GM12874 (cell line): ENCODE data around the gene ELOVL5.

ENCODE experiments used
- CTCF ChIP-seq: IDR thresholded peaks from 2 replicates; pipeline ENCODE4 v1.5.1; 2011; ENCODE audit warnings: low read depth, mild to moderate bottlenecking, control low read depth, low read length, moderate library complexity; ENCODE audit not compliant: insufficient read depth

ELOVL5 gene

GRCh38 chr6:53333439-53334408 is 15.0 kb downstream of the ELOVL5 start:
- no peak for TF ChIP-seq CTCF

- no peak for TF ChIP-seq CTCF
These were observed 17.1 kb downstream of the ELOVL5 start for GRCh38 chr6:53331678-53332077.

- TF ChIP-seq CTCF = no peak
These were observed 18.6 kb downstream of the ELOVL5 start for GRCh38 chr6:53330137-53330536.

- TF ChIP-seq CTCF = no peak
These were observed 20.4 kb downstream of the ELOVL5 start for GRCh38 chr6:53328375-53328774.

GRCh38 chr6:53327017-53327395 is 21.7 kb downstream of the ELOVL5 start:
- no peak for TF ChIP-seq CTCF

GRCh38 chr6:53326372-53327016 is 22.3 kb downstream of the ELOVL5 start:
- no peak for TF ChIP-seq CTCF

GRCh38 chr6:53325785-53326184 is 23.0 kb downstream of the ELOVL5 start:
- no peak for TF ChIP-seq CTCF
